PC-3 (cell line): ENCODE results near the gene TDRD12.

Experiments
- EZH2 ChIP-seq: fragments of 300-600 bp; sonication (generic); IDR thresholded peaks from one replicate; pipeline ENCODE4 v1.6.1; 2017; ENCODE audit warnings: antibody characterized with exemption, mild to moderate bottlenecking, low read length; ENCODE audit not compliant: unreplicated experiment
- EZH2phosphoT487 ChIP-seq: fragments of 300-600 bp; sonication (generic); IDR thresholded peaks from 2 replicates; pipeline ENCODE4 v1.6.1; 2018; ENCODE audit warnings: mild to moderate bottlenecking, antibody characterized with exemption, low read length, borderline replicate concordance
- TF ChIP-seq, protein P1 (sequence below): fragments of 300-600 bp; sonication (generic); conservative IDR thresholded peaks from 2 replicates; pipeline ENCODE4 v1.5.1; 2017; ENCODE audit warnings: antibody characterized with exemption, low read depth, mild to moderate bottlenecking, low read length

DNA sequence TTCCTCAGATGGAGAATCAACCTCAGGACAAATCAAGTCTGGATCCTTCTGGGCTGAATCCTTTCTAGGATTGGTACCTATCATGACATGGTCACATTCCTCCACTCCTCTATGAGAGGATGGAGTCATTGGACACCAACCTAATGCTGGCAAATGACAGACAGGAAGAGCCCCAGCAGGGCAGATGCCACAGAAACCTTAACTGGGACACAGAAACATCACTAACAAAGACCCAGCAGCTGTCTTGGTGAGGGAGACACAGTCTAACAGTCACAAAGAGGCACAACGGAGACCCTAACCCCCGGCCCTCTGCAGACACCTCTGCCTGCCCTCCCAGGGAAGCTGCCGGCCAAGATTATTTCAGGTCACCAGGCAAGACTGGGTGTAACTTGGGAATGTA, 46.7 kb upstream of the TDRD12 start:
- TF ChIP-seq, protein P1, sequence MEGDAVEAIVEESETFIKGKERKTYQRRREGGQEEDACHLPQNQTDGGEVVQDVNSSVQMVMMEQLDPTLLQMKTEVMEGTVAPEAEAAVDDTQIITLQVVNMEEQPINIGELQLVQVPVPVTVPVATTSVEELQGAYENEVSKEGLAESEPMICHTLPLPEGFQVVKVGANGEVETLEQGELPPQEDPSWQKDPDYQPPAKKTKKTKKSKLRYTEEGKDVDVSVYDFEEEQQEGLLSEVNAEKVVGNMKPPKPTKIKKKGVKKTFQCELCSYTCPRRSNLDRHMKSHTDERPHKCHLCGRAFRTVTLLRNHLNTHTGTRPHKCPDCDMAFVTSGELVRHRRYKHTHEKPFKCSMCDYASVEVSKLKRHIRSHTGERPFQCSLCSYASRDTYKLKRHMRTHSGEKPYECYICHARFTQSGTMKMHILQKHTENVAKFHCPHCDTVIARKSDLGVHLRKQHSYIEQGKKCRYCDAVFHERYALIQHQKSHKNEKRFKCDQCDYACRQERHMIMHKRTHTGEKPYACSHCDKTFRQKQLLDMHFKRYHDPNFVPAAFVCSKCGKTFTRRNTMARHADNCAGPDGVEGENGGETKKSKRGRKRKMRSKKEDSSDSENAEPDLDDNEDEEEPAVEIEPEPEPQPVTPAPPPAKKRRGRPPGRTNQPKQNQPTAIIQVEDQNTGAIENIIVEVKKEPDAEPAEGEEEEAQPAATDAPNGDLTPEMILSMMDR, result no peak
- no peak for TF ChIP-seq EZH2phosphoT487
- TF ChIP-seq EZH2, result no peak
